ENCODE results near the gene FAM120B.

FAM120B gene

DNA sequence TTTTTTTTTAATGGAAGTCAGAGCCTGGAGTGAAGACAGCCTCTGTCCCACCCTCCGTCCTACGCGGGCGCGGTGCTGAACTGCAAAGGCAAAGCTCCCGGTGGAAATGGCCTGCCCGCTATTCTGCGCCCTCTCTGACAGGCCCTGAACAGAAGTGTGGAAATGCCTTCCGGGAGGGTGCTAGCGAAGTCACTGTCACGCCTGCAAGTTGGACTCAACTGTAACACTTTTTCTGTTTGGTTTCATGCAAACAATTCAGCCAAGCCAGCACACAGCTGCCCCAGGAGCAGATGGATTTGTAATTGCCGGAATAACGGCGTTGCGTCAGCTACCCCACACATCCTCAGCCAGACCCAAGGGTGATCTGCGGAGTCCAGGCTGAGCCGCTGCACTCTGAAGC, 138.9 kb downstream of the FAM120B start:
- DNase-seq (ENCODE audit: low spot score): no peak

DNA sequence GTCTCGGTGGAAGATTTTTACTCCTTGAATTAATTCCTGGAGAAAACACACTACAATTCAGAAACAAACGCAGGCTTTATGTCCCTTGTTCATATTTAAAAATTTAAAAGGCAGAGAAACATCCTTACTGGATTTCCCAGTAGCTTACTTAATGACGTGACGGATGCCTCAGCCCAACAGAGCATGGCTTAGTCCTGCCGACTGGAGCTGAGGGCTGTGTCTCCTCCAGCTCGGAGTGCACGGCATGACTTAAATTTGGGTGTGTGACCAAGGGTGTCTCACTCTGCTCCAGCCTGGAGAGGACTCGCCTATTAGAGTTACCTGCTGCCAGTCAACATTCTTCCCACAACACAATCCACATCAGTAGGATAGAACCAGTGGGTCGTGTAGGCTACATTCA, 139.4 kb downstream of the FAM120B start:
- DNase-seq (ENCODE audit: low spot score): no peak

DNA sequence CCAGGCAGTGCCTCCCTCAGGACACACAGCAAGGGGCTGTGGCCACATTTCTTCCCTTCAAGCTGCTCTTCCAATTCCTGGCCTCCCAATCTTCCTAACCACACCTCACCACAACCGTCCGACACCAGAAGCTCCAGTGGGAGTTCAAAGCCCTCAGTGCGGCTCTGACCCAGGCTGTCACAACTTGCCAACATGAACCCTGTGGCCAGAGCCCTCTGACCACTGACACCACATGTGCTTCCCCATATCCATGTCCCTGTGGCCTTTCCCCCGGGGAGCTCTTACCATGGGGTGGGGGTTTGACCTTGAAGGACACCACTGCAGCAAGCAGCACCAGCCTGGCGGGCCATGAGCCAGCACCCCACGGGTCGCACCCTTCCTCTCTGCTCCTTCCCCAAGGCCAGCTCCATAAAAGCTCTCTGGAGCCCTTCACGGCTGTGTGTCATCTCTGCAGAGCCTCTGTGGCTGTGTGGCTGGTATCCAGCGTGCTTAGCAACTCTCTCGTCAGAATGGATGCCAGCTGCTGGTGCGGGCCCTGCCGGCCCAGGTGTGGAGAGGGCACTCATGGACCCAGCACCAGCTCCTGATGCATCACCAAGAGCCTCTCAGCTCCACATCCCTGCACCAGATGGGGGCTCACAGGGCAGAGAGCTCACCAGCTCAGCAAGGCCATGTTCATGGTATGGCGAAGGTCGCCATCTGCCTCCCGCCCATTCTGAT, 140.4 kb downstream of the FAM120B start:
- no peak for DNase-seq (ENCODE audit: low spot score)

DNA sequence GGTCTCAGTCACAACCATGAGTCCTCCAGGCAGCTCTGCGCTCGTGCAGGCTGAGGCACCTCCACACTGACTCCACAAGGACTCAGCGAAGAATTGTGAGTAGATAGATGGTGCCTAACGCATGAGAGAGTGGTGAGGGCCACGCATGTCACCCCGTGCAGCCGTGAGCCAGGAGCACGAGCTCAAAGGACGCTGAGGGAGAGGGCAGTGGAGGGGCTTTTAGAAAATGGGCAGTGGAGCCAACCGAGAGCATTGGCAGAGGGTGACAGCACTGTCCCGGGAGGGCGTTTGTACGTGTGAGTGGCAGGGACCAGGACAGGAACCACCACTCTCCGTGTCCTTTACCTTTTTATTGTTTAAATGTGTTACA, 141.0 kb downstream of the FAM120B start:
- DNase-seq (ENCODE audit: low spot score): no peak

DNA sequence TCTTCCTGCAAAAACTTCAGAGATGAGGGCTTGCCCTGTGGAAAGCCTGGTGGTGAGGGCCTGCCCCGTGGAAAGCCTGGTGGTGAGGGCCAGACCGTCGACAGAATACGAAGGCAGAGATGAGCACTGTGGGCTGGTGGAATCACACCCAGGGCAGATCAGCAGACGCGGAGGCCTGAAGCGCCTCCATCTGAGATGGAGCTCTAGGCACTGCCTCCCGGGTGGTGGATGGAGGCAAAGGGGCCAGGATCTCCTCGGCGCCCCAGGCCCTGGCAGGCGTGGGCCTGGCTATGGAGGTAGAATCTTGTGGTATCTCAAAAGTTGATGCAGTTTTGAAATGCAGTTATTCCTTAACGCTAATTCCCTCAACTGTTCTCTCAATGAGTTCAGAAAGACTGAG, 141.8 kb downstream of the FAM120B start:
- DNase-seq (ENCODE audit: low spot score): no peak

DNA sequence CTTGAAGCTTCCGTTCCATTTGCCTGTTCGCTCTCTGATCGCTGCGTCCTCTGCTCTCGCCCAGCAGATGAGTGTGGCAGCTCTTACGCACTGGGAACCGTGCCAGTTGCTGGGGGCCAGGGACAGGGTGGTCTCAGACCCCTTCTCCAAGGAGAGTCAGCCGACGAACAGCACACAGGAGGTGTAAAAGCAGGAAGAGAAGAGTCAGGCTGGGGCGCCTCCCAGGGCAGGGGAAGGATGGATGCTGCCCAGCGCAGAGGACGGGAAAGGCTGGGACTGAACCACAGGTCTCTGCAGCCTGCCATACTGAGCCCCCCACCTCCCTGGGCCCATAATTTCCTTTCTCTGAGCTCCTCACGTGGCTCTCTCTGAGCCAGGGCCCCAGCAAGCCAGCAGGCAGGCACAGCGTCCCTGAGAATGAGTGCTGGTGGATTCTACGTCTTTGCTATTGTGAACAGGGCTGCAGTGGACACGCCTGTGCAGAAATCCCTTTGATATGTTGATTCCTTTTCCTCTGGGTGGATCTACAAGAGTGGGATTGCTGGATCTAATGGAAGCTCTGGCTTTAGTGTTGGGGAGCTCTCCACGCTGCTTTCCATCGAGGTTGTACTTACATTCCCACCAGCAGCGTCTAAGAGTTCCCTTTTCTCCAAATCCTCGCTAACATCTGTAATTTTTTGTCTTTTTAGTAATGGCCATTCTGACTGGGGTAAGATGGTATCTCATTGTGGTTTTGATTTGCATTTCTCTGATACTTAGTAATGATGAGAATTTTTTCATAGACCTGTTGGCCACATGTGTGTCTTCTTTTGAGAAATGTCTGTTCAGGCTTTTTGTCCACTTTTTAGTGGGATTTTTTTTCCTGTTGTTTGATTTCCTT, 142.4 kb downstream of the FAM120B start:
- no peak for DNase-seq (ENCODE audit: low spot score)

DNA sequence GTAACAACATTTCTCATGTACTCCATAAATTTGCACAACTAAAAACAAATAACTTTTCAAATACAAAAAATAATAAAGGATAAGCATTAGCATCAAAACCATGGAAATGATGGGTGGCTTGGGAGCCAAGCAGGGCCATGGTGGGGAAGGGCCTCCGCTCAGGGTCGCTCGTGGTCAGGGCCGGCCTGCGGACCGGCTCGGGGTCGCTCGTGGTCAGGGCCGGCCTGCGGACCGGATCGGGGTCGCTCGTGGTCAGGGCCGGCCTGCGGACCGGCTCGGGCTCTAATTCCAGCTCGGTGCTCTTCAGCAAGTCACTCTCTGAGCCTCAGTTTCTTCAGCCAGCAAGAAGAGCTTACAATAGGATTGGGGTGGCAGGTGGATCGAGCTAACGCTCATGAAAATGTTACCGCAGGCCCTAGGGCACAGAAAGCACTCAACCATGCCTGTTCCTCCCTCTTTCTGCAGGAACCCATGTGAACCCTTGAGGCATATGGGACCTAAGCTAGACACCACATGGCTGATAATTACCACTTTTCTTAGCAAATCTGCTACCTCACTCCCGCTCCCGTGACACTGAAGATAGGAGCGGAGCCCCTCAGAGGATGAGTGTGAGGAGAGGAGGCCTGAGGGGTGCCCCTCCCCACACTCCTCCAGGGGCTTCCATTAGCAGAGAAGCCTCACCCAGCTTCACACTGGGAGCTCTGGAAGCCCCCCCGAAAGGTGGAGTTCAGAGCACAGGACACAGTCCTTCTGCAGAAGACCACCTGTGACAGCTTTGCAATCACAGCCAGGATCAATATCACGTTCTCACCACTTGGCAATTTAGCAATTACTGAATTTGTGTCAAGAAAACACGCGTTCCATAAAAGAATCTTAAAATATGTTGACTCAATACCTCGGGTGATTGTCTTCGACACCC, 143.5 kb downstream of the FAM120B start:
- no peak for DNase-seq (ENCODE audit: low spot score)

DNA sequence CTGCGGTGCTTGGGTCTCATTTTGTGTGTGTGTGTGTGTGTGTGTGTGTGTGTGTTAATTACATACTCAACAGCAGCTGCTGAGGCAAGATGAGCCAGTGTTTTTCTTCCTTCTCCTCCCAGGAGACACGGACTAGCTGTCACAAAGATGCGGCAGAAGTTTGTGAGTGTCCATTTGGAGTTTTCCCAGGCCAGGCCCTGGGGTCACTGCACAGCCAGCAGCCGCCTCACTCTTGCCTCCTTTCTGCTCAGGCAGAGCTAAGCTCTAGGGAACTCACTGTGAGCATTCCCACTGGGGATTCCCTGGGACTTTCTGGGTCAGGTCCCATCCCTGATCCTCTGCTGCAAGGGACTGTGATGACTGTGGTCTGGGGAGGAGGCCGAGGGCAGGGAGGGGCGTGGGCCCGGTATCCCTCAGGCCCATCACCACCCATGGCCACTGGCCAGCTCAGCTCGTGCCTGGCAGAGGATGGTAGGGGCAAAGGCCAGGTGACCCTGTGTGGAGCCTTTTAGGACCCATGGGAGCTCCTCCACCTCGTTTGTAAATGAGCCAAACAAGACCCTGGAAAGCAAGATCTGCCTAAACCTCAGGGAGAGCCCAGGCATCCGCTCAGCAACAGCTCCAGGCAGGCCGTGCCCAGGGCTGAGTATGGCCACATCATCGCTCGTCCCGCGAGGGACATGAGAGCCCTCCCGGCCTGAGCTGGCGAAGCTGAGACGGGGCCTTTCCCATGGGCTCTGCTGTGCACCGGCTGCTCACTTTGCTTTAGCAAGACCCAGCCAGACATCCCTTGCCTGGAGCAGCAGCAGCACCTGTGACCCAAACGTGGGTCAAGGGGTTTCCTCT, 144.6 kb downstream of the FAM120B start:
- no peak for DNase-seq (ENCODE audit: low spot score)

DNA sequence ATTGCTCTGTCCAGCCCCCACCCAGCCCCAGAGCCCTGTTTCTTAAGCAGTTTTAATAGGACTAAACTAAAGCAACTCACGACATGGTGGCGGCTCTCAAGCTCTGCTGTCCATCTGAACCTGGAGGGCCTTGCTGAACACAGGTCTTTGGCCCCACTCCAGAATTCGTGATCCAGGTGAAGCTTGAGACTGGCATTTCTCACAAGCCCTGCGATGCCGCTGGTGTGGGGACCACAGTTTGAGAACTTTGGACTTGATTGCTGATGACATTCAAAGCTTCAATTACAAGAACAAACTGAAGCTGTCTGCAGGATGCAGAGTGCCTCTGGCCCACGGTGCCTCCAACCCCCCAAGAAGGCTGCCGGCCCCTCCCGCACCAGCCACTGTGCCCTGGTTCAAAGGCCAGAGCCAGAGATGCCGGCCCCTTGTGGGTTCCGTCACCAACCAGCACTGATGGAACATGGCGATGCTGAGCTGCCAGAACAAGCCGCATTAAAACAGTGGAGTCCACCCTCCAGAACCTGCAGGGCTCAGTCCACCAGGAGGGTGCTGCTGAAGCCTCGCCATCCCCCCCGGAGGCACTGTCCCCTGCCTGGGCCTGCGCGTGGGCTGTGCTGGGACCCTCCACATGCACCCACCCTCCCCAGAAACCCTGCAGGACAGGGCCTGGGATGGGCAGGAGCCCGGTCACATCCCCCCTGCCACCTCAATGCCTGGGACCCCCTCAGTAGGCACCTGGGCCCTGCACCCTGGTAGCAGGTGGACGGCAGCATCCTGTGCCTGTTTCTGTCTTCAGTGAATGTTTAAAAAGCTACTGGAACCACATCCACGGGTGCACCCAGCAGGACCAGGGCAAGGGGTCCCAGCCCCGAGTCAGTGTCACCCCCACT, 145.4 kb downstream of the FAM120B start:
- DNase-seq (ENCODE audit: low spot score): no peak

DNA sequence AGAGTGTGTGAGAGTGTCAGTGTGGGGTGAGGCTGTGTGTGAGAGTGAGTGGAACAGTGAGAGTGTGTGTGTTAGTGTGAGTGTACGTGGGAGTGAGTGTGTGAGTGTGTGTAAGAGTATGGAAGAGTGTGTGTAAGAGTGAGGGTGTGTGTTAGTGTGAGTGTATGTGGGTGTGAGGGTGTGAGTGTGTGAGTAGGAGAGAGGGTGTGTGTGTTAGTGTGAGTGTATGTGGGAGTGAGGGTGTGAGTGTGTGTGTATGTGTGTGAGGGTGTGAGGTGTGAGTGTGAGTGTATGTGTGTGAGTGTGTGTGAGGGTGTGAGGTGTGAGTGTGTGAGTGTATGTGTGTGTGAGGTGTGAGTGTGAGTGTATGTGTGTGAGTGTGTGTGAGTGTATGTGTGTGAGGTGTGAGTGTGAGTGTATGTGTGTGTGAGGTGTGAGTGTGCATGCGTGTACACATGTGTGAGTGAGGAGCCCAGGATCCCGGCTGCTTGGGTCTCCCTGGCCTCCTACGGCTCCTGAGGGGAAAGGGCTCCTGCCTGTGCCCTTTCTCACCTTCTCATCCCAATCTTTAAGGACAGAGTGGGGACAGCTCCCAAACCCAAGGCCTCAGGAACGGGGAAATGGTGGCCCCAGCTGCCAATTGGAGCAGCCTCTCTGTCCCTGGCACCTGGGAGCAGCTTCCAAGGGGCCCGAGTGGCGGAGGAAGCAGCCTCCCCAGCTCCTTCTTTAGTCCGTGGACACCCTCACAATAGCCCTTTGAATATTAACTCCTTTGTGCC, 146.4 kb downstream of the FAM120B start:
- no peak for DNase-seq (ENCODE audit: low spot score)

DNA sequence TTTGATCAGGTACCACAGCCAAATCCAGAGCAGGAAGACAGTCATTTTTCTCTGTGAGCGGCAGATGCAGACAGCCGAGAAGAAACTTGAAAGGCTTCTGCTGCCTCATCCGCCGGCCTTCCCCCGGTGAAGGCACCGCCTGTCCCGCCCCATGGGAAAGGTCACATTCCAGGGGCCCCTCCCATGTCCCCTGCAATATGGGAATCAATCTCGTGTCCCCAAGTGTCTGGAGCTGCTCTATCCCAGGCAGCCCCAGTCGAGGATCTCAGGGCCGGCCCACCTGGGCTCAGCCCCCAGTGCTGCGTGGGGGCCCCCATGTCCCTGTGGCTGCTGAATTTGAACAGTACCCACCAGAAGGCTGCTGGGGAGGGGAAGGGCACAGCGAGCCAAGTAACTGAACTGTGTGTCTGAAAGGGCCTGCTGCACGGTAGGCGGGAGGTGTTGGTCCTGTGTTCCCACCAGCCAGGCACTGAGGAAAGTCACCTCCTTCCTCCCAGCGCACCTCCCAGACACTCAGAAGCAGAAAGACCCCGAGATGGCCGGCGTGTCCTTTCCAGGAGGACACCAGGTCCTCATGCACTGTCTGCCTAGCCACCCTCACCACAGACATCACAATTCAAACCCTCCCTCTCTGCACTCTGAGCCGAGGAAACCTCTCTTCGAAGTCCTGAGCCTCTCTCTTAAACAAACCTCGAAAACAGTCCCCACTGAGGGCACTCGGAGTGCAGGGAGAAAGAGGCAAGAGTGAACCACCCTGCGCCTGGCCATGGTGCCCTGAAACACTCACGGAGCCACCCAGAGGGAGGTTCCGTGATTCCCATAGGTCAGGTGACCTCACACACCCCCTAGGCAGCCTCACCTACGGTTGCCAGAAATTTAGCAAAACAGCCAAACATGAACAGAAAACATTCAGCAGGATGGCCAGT, 147.3 kb downstream of the FAM120B start:
- no peak for DNase-seq (ENCODE audit: low spot score)

DNA sequence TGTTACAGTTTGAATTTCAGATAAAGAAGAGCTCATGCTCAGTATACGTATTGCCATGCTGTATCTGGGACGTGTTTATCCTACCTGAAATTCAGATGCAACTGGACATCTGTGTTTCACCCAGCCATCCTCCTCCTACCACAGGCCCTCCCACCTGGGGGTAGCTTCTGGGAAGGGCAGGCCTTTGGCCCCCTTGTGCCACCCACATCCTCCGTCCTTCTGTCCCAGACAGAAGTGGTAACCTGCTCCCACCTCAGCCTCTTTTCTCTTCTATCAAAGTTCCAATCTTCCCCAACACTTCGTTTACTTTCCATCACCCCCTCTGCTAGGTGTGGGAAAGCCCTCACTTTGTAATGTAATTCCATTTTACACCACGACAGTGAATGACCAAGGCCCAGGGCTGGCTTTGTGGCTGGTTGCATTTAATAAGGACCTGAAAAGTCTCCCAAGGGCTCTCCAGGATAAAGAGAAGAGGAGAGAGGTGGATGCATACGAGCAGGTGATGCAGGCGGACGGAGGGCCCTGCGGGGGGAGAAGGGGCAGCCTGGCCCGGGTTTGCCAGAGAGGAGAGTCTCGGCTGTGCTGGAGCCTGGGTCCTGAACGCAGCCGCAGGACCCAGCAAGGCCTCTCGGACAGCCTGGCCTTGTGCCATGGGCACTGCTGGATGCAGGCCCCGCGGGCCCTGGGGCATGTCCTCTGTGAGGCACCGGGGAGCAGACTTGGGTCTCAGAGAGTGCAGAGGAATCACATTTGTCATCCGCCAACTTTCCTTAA, 148.1 kb downstream of the FAM120B start:
- no peak for DNase-seq (ENCODE audit: low spot score)

DNA sequence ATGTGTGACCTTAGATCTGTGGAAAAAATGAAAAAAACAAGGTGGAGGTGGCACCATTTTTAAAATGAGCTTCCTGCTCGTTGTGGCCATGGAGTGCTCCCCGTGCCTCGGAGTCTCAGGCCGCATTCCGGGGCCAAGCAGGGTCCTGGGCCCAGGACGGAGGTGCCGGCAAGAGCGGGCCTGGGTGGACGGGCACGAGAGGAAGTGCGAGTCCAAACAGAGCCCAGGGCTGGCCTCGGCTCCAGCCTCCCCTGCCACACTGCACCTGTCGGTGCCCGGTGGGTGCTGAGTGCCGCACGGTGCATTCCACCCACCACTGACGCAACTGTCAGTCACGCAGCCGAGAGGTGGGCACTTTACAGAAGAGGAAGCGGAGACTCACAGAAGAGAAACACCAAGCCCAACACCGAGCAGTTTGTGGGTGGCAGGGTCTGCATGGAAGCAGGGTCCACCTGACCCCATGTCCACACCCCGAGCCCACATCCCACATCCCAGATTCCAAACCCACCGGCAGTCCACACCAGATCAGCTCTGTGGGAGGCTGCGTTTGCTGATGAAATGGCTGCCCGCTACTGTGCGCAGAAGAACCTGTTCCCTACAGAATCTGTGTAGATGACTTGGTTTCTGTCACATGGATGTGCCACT, 148.9 kb downstream of the FAM120B start:
- no peak for DNase-seq (ENCODE audit: low spot score)

DNA sequence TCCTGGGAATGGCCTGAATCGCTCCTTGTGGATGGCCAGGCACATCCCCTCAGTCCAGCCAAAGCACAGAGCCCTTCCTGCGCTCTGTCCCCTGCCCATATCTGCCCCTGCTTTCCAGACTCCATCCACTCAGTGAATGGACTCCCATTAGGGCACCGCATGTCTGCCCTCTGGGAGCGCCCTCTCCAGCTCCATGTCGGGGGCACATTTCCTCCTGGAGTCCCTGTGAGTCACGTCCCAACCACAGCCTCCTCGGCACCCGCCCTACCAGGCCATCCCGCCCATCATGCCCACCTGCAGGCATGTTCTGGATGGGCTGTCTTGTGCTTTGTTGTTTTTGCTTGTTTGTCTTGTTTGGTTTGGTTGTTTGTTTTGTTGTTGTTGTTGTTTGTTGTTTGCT, 149.8 kb downstream of the FAM120B start:
- DNase-seq (ENCODE audit: low spot score): no peak

Data from germinal center (tissue), 1 donor.